ENCODE measurements around the gene TAS2R1.

Gene TAS2R1

DNA sequence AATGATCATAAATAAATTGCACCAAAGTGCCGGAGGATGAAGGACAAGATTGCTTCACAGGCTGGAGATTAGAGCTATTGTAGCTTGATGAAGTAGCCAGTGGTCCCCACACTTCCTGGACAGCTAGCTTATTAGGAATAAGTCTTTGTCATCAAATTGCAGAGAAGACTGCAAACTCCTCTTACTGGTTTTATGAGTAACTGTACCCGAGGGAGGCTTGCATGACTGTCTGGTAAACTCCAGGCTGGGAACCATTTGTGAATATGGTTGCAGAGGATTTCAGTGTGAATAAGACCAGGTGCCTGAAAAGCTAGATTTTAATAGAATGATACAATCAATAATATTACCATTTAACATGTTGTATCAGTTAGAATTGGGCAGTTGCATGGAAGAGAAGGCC is 47.7 kb downstream of the TAS2R1 start:
- no peak for DNase-seq
